Activated T-cell treated with anti-CD3 and anti-CD28 coated beads for 24 hours (primary cell): Measurements from ENCODE around the gene EXPH5.
A peak's percentile ranks its signal among the peaks of the same experiment; 100 is the strongest.

ENCODE experiments used
- DNase-seq: peaks from one replicate; pipeline ENCODE4 v3.0.0-alpha.2; 2020; ENCODE audit warnings: low read depth

The EXPH5 gene

DNA sequence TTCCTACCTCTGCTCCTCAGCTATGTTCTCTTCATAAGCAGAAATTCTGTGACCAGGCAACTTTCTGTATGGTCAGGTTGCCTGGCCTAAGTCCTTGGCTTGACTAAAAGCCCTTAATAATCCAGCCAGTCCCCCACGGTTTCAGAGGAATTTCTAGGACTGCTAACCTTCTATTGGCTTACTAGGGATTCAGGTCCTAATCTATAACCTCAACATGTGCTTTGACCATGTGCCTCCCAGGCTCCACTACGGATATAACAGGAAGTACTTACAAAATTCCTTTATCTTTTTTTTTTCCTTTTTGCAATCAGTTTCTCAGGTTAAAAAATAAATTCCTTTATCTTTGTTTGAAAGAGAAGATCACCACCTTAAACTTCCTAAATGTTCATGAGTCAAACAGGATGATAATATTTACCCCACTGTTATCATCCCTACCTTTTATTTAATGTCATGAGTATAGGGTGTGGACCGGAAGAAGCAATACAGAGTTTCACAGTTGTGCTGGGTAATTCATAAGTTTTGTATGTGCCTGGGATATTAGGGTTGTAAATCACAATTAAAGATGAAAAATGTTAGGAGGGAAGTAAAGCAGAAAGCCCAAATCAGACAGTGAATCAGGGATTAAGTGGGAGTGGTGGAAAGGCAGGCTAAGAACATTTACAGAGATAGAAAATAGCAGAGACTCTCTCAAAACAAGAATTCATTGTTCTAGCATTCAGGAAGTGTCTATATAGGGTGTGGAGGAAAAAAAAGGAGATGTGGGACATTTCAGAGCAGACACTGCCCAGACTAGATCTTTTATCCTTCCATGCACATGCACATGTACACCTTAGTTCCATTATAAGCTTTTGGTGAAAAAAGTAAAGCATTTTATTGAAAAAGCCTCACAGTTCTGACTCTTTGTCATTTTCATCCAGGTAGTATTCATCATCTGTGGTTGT, 84.6 kb downstream of the EXPH5 start:
- DNase-seq = no peak

DNA sequence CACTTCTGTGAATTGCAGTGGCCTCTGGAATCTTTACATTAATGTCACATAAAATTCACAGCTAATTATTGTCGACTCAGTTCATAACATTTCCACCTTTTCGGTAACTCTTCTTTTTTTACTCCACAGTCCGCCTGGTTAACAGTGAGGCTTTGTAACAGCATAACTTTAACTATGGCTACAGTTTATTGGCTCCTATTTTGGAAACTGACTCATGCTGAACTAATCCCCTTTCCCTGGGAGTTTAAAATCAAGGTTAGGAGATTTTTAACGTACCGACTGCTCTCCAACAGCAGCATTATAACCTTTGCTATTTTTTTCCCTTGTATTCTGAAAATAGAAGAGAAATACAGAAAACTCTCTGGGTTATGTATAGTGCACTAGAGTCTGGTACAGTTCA, 92.2 kb downstream of the EXPH5 start:
- DNase-seq = no peak

DNA sequence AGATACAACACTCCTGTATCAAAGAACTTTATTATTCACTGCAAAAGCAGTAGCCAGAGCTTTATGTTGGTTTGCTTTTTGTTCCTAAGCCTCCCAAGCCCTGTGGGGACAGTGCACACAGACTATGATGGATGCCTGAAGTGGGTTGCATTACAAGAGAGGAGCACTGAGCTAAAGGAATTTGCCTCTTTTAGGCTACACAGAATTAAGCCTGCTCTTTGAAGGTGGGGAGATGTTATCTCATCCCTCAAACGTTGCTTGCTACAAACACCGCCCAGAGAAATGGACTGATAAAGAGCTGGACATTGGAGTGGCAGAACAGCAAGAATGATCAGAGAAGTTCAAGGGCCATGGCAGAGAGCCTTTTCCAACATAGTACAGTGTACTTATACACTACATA, 92.8 kb downstream of the EXPH5 start:
- no peak for DNase-seq

DNA sequence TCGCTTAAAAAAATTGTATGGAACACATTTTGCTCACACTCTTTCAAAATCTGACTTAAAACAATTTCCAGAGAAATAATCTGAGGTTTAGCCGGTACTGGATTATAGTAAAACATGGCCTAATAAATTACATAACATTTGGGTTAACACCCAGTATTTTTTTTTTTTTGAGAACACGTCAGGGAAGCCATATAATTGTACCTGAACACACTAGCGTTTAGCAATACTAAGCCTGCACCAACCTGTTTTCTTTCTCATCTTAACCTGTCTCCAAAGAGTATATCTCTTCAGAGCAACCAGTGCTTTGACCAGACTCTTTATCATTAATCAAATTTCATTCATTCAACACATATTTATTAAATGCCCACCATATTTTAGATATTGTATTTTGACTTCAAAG, 93.4 kb downstream of the EXPH5 start:
- DNase-seq = no peak

DNA sequence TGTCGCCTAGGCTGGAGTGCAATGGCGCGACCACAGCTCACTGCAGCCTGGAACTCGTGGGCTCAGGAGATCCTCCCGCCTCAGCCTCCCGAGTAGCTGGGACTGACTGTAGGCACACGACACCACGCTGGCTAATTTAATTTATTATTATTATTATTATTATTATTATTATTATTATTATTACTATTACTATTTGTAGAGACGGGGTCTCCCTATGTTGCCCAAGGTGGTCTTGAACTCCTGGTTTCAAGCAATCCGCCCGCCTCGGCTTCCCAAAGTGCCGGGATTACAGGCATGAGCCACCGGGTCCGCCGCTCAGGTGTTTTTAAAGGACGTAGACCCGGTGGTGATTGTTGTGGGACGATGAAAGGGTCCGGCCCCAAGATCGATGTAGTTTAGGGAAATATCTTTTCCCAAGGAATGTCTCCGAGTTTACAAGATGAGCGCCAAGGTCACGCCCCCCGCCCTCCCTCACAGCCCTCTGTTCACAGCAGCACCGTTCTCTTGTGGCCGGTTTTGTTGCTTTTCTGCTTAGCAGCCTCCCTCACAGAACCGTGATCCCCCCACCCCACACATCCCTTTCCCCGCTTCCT, 94.7 kb downstream of the EXPH5 start:
- DNase-seq = no peak

DNA sequence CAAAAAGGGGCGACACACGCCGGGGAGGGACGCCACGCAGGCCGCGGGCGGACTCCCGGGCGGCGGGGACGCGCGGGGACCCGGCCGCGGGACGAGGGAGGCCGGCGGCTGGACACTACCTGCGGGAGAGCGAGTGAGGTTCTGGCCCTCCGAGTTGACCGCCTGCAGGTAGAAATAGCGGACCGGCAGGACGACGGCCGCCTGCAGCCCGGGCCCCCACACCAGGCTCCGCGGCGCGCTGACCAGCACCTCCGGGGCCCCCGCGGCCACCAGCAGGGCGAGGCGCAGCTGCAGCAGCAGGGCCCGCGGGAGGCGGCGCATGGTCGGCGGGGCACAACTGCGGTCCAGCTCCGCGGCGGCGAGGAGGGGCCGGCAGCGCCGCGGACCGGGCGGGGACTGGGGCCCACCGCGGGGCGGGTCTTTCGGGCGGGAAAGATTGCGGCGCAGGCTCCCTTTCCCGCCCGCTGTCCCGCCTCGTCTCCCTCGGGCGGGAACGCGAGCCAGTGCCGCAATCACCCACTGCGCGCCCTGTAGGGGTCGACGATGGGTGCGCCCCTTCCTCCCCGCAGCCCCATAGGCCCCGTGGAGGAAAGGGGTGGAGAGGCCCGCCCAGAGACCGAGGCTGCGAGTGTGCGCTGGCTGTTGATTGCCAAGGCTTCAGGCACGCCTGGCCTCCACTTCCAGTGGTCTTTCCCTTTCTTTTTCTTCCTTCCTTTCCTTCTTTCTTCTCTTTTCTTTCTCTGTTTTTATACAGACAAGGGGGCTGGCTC, 95.3 kb downstream of the EXPH5 start, which contains the start of gene POGLUT3:
Gene POGLUT3, minus strand, starts transcription at position 339 of the 770 bp plus-strand sequence. Its CDS starts 18 bp downstream, at position 321.
- DNase-seq = peak; percentile 20

DNA sequence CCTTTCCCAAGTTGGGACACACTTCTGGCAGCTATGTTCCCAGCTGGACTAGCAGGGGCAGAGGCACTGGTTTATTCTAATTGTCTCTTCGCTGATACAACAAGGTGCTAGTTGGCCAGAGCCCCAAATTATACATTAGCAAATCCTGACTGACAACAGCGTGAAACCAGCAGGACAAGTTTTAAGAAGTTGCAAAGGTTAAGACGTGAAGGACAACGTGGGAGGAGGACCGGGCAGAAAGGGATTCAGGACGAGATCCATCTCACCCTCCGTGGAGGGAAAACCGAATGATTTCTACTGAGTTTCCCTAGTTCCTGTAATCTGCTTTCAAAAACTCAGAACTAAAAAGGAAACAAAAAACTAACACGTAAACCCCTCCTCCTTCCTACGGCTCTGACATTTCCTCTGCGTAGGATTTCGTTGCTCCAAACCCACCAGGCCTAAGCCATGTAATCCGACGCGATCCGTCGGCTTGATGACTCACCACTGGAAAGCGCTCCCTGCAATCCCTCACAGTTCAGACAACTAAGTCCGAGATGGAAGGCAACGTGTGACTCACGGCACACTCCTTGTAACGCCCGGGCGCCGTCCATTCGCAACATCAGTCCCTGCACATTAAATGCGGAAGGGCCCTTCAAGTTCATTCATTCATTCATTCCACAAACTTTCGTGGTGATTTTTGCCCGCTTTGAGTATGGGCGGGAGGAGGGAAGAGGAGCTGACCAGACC, 96.1 kb downstream of the EXPH5 start:
- DNase-seq = peak; percentile 64

DNA sequence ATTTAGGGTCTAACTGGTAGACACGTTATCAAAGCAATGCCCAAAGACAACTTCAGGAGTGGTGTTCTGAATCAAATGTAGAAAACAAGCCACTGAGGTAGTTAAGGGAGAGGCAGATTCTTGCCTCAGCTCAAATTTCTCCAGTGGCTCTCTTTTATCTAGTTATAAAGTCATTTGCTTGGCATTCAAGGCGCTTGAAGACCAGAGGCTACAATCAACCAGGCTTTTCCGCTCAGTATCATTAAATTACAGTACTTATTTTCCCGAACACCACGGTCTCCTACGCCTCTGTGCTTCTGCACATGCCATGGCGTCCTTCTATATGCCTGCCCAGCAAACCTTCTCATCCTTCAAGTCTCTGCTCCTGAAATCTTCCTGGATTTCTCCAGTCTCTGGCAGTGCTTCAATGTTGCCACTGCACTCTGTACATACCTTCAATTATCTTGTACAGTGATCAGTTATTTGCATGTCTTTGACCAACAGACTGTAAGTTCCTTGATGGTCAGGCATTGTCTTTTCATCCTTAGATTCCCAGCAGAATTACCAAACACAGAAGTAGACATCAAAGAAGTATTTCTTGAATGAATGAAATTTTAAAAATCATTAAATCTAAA, 96.8 kb downstream of the EXPH5 start:
- no peak for DNase-seq

DNA sequence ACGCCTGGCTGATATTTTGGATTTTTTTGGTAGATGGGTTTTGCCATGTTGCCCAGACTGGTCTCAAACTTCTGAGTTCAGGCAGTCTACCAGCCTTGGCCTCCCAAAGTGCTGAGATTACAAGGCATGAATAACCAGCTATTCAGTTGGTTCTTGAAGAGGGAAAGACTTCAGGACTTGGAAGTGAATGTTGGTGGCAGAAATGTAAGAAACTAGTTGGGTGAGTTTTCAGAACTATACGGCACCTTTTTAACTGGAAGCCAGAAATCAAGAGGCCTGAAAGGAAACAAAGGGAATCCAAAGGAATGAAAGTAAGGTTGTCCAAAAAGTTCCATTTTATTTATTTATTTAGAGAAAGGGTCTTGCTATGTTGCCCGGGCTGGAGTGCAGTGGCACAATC, 98.2 kb downstream of the EXPH5 start:
- DNase-seq = no peak

DNA sequence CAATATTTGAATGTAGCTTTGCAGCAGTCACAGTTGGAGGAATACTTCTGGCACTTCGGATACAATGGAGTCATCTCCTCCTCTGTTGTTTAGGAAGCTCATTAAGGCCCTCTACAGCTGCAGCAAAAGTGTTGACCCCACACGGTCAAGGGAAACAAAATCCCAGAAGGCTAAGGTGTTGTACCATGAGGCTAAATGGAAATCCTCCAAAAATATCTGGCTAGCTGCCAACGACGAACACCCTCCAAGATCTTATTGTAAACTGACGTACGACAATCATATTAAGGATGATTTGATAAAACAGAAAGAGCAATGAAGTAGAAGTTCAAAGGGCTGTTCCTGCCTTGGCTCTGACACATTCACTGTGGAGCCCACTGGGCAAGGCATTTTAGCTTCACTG, 99.4 kb downstream of the EXPH5 start:
- DNase-seq = no peak

DNA sequence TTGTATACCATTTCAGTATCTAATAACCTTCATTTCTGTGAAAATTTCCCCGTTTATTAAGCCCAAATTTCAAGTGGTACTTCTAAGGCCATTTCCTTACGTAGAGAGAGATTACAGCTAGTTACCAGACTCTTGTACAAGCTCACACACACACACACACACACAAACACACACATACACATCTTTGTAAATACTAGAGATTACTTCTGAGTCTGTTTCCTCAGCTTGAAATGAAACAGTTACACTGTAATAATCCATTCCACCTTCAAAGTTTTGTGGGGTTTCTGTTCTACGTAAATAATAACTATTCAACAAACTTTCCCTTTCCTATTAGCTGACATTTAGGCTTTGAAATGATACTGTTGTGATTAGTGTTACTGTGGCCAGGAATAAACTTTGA, 101.6 kb downstream of the EXPH5 start:
- DNase-seq = no peak

DNA sequence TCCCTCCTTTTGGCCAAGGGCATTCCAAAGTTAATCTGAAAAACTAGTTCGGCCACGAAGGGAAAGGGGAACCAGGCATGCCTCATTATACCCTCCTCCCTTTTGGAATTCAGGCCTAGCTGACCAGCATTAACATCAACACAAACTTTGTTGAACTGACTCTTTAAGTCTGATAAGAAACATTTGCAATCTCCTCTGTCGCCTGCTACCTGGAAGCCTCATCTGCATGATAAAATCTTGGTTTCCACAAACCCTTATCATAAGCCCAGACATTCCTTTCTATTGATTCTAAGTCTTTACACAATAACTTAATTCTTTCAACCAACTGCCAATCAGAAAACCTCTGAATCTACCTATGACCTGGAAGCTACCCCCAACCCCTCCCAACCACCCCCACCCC, 106.7 kb downstream of the EXPH5 start:
- no peak for DNase-seq

DNA sequence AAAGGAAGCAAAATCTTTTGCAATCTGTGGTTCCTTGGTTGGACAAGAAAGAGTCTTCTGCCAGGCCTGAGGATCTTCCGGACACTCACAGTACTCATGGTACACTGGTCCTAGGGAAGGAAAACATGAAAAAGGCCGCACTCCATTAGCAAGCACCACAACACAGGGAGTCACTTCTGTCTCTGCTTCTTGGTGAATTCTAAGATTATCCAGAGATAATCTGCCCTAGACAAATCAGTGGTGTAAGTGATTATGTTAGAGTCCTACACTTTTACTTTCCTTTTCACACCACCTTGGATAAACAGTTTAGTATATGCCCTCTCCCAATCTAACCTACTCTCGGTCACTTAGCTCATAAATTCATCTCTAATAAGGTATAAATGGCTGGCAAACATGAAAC, 107.2 kb downstream of the EXPH5 start:
- DNase-seq = no peak

DNA sequence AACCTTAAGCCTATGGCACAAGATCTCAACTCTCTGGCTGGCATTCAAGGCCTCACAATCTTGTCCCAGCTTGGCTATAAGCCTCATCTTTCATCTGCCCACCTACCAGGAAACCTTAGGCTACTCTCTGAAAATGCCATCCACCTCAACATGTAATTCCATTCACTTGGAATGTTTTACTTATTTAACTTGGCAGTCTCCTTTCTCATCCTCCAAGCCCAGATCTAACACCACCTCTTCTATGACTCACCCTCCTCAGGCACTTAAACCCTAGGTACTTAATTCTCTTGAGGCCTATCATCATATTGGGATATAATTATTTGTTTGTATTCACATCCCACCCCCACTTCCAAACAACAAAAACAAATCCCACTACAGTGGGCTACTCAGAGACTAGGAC, 110.4 kb downstream of the EXPH5 start:
- no peak for DNase-seq

DNA sequence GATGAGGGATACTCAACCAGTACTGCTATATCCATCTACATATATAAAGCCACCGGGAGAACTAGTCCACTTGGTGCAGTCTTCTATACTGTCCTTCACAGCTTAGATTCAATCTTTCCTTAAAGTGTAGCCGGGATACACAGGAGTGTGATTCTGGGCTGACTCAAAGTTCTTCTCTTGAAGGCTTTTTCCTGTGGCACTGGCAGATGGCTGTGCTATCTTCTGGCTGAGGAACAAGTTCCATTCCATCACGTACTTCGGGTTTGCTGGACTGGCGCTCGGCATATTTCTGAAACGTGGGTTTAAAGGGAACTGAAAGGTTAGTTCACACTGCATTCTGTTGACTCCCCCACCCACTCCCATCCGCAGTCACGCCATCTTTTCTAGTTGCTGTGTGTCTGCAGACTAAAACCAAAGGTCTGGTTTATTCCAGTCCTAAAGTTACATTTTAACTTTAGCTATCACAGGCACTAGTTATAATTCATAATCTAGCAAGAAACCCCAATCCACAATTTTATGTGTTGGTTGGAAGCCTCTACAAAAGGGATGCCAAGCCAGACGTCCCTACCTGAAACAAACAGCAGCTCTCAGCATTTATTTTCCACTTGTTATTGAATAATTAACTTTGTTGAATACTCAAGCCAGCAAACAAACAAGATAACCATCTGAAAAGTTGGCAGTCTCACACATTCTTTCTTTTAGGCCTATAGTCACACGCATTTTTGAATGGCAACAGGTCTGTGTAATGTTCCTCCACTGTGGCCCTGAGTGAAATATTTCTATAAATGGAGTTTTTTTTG, 118.7 kb downstream of the EXPH5 start:
- DNase-seq = no peak

DNA sequence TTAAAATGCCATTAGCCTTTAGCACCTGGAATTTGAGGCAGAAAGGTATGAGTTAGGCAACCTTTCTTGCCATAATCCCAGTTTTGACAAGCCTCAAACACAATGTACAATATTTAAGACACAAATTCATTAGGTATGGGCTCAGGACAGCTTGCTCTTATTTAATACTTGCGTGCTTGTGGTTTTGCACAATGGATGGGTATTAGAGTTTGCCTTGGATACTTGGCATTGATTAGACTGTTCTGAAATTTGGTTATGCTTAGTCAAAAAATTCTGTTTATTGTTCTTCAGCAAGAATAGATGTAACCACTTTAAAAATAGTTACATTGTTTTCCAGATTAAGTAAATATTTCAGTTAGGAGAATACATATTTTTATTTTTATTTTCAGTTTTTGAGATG, 120.9 kb downstream of the EXPH5 start:
- DNase-seq = no peak

DNA sequence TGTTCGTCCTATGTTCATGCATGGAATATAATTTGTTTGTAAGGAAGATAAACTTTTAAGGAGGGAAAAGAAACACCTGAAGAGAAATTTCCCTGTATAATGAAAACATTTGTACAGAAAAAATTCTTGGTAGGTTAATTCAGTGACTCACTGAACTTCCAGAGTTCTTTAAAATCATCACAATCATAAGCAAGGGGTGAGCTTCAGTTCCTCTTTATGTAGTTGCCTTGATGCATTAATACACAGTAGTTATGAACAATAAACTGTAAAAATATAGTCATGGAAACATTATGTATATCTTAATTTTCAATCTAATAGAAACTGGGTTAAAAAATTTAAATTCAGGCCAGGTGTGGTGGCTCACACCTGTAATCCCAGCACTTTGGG, 125.1 kb downstream of the EXPH5 start:
- DNase-seq = no peak

DNA sequence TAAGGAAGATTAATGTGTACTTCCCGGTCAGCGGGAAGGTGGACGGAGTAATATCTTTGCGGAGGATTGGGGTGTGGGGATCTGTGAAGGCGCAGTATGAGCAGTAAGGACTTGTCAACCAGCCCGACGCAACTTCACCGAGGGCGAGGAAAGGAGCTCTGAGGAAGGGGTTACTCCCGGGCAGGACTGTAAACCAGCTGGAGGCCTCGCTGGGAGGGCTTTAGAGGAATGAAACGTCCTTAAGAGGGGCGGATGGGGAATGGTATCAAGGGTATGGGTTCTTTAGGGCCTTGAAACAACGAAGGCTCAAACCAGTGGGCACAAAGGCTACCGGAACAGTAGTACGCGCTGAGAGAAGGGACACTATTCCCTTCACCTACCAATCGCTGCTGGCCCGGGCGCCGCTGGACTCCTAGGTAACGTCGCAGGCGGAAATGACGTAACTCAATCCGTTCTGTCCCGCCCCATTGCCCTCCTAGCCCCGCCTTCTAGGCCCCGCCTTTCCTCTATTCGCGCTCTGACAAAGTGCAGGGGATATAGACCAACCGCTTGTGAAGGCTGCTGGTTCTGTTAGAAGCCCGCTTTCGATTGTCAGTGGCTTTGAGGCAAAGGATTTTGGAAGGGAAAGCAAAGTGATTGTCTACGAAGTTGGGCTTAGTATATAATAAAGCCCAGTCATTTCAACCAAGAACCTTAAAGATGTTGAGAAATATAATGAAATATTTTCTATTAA, 126.3 kb downstream of the EXPH5 start, which contains the start of gene C11orf65:
Gene C11orf65, minus strand, starts transcription at position 439 of the 733 bp plus-strand sequence. CDS start 5,970 bp downstream, outside the sequence.
- peak; percentile 93 for DNase-seq

DNA sequence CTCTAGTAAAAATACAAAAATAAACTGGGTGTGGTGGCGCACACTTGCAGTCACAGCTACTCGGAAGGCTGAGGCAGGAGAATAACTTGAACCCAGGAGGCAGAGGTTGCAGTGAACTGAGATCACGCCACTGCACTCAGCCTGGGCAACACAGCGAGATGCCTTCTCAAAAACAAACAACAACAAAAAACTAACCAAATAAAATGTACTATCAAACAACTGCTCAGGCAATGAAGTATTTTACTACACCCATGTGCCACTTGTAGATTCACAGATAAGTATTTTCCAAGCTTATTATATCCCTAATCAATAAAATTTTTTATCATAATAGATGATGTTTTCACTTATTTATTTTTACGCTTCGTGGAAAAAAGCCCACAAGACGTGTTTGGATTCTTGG, 127.2 kb downstream of the EXPH5 start:
- no peak for DNase-seq
